HepG2 (cell line): Measurements from ENCODE around the gene ZBTB25. TPM values are rescaled to one million over a fixed set of nuclear protein-coding genes. Genes with fewer than 3 reads are reported as not detected.
"Not testable (repeated sequence)": the region's sequence is repeated elsewhere in the genome, so short reads cannot be mapped to it uniquely, and the experiment has no call there.

ENCODE experiments used
- ATAC-seq: fragments of 200-7000 bp; cut with Tn5 transposase; 3 replicates; pipeline ENCODE4 v1.9.1; 2020; ENCODE audit warnings: mild to moderate bottlenecking, moderate library complexity
- BruUV-seq: library from RNA; stranded (reverse); fragments of 400-500 nt; replicated peaks from 2 replicates; lab custom pipeline; 2021; lab: Mats Ljungman, UMichigan
- CTCF ChIA-PET: fragments of 300-600 bp; formaldehyde crosslinking; extraction: SDS; loops from one replicate; lab custom pipeline; 2021; ENCODE audit warnings: low total read pairs, inconsistent platforms, low intra/inter-chr PET ratio; lab: Yijun Ruan, JAX
- POLR2A ChIA-PET: fragments of 350-600 bp; sonication (Branson Sonifier 250); formaldehyde crosslinking; loops from one replicate; lab custom pipeline; 2020; ENCODE audit warnings: antibody characterized with exemption, inconsistent platforms; lab: Yijun Ruan, JAX
- DNase-seq: peaks from one replicate; pipeline ENCODE4 v3.0.0-alpha.2; 2015; ENCODE audit warnings: low spot score
- FAIRE-seq: peaks from 3 replicates; lab custom pipeline; 2011; peaks lifted over from hg19 to GRCh38; lab: Jason Lieb, UNC
- H2AFZ ChIP-seq: one replicate; pipeline ENCODE4 v1.6.1; 2011; ENCODE audit warnings: low read length, inconsistent platforms
- H3K27ac ChIP-seq: fragments of 300-600 bp; 3 replicates; pipeline ENCODE4 v1.8.0; 2011; ENCODE audit warnings: mixed run types, mild to moderate bottlenecking, mixed read lengths, low read length, inconsistent platforms; ENCODE audit not compliant: insufficient read depth; ENCODE audit errors: extremely low read length
- H3K27me3 ChIP-seq, 2 experiments: fragments of 200-600 bp in 1 of 2; 2 replicates in 1 of 2; 3 replicates in 1 of 2; pipeline versions ENCODE4 v1.6.0 to v1.8.0; 2011; ENCODE audit warnings: low read length in 2 of 2, mild to moderate bottlenecking in 2 of 2, moderate library complexity in 2 of 2, inconsistent platforms in 1 of 2; ENCODE audit not compliant: insufficient read depth in 2 of 2, control insufficient read depth in 1 of 2
- H3K36me3 ChIP-seq, 2 experiments: fragments of 200-600 bp in 1 of 2; replicated peaks in 1 of 2; 2 replicates in 1 of 2; 3 replicates in 1 of 2; pipeline versions ENCODE4 v1.5.1 to v1.8.0; 2011; ENCODE audit warnings: low read length in 2 of 2, inconsistent platforms in 1 of 2; ENCODE audit not compliant: insufficient read depth in 2 of 2, control insufficient read depth in 1 of 2
- H3K4me1 ChIP-seq: 2 replicates; pipeline ENCODE4 v1.5.1; 2012; ENCODE audit warnings: low read length, inconsistent platforms; ENCODE audit not compliant: insufficient read depth
- H3K4me2 ChIP-seq: 2 replicates; pipeline ENCODE4 v1.6.0; 2011; ENCODE audit warnings: low read depth, low read length, inconsistent platforms
- H3K4me3 ChIP-seq, 3 experiments: fragments of 200-600 bp in 1 of 3; sonication (generic), shearing (Covaris generic) in 1 of 3; replicated peaks in 1 of 3; 2 replicates each; pipeline ENCODE4 v1.5.1; 2011 to 2016; ENCODE audit warnings: low read length in 3 of 3, inconsistent platforms in 2 of 3, low read depth in 2 of 3, mild to moderate bottlenecking in 2 of 3, control low read depth in 1 of 3, mixed read lengths in 1 of 3; ENCODE audit not compliant: insufficient read depth in 1 of 3
- H3K79me2 ChIP-seq: one replicate; pipeline ENCODE4 v1.6.1; 2011; ENCODE audit warnings: low read length, inconsistent platforms; ENCODE audit not compliant: insufficient read depth
- H3K9ac ChIP-seq: 2 replicates; pipeline ENCODE4 v1.6.0; 2011; ENCODE audit warnings: mild to moderate bottlenecking, low read depth, low read length, inconsistent platforms; ENCODE audit not compliant: insufficient read depth
- H3K9me3 ChIP-seq: 2 replicates; pipeline ENCODE4 v1.5.1; 2012; ENCODE audit warnings: mild to moderate bottlenecking, low read length
- H4K20me1 ChIP-seq: 2 replicates; pipeline ENCODE4 v1.6.0; 2011; ENCODE audit warnings: inconsistent platforms, mild to moderate bottlenecking, low read length, moderate library complexity; ENCODE audit not compliant: insufficient read depth
- ARID4A ChIP-seq: sonication (generic); formaldehyde crosslinking; IDR thresholded peaks from 2 replicates; pipeline ENCODE4 v1.5.0; 2020; ENCODE audit warnings: mild to moderate bottlenecking, missing genetic modification reagents, borderline replicate concordance
- KDM2A ChIP-seq: sonication (generic); formaldehyde crosslinking; IDR thresholded peaks from 2 replicates; pipeline ENCODE4 v1.4.0; 2020; ENCODE audit warnings: low read depth, missing genetic modification reagents, borderline replicate concordance
- NFE2 ChIP-seq: sonication (generic); formaldehyde crosslinking; IDR thresholded peaks from 2 replicates; pipeline ENCODE4 v1.4.0; 2020; ENCODE audit warnings: missing genetic modification reagents
- RAD51 ChIP-seq: fragments of 450-650 bp; IDR thresholded peaks from 2 replicates; pipeline ENCODE4 v1.6.1; 2016; ENCODE audit warnings: borderline replicate concordance
- ZFP36L2 ChIP-seq: sonication (generic); formaldehyde crosslinking; IDR thresholded peaks from 2 replicates; pipeline ENCODE4 v1.4.0; 2020; ENCODE audit warnings: missing genetic modification reagents
- ZNF44 ChIP-seq: sonication (generic); formaldehyde crosslinking; IDR thresholded peaks from 2 replicates; pipeline ENCODE4 v1.5.1; 2020; ENCODE audit warnings: mild to moderate bottlenecking, missing genetic modification reagents
- WGBS: methylation state at CpG from one replicate; pipeline ENCODE4 v1.1.6; 2017; ENCODE audit warnings: low lambda C conversion rate; 5-methylcytosine and 5-hydroxymethylcytosine counted together
- in situ Hi-C: cut with HindIII; loops from 2 replicates; pipeline ENCODE4 v1.10.0; 2017; ENCODE audit warnings: low pct_unique_long_range_greater_than_20kb; ENCODE audit not compliant: extremely low pct_ligation_motif_present
- intact Hi-C: fragments of 100-400 bp; cut with micrococcal nuclease; formaldehyde crosslinking; loops from one replicate; pipeline ENCODE4 v1.10.0; 2022; ENCODE audit not compliant: unreplicated experiment
- polyA plus RNA-seq, 8 experiments: library from polyadenylated mRNA; depleted of rRNA in 3 of 8; stranded (reverse) in 7 of 8; unstranded in 1 of 8; fragments of >200 nt; fragmentation: Illumina TruSeq in 4 of 8; extraction: Trizol in 4 of 8; gene quantifications; 2 replicates each; pipeline versions ENCODE4 v1.2.1 to v1.2.3, GENCODE V29; 2011 to 2016; ENCODE audit warnings: low read depth in 4 of 8, missing spikeins in 1 of 8, mixed read lengths in 1 of 8; ENCODE audit not compliant: insufficient read depth in 1 of 8
- total RNA-seq, 5 experiments: library from RNA; depleted of rRNA; stranded (reverse); fragments of >200 nt; fragmentation: Illumina TruSeq; extraction: Trizol; gene quantifications; 2 replicates each; pipeline ENCODE4 v1.2.3, GENCODE V29; 2016; ENCODE audit warnings: low read depth in 1 of 5
- TF ChIP-seq, protein P1 (sequence below): sonication (generic); formaldehyde crosslinking; IDR thresholded peaks from 2 replicates; pipeline ENCODE4 v1.5.1; 2020; ENCODE audit warnings: missing genetic modification reagents, mild to moderate bottlenecking, borderline replicate concordance
- TF ChIP-seq, protein P2 (sequence below): sonication (generic); formaldehyde crosslinking; IDR thresholded peaks from 2 replicates; pipeline ENCODE4 v1.4.0; 2020; ENCODE audit warnings: missing genetic modification reagents, borderline replicate concordance

Gene ZBTB25
- total and polyA plus RNA-seq, 2 of the 13 experiments (the other 11 are each of a cell fraction or from before 2014, with no cell fraction given) = 3.5 to 7.6 TPM

- TF ChIP-seq ARID4A (CRISPR knock-in tag) (no peak), RAD51 (no peak), ZNF44 (CRISPR knock-in tag) (no peak), ZFP36L2 (CRISPR knock-in tag) (no peak), NFE2 (CRISPR knock-in tag) (no peak), KDM2A (no peak)
- TF ChIP-seq, protein P1, sequence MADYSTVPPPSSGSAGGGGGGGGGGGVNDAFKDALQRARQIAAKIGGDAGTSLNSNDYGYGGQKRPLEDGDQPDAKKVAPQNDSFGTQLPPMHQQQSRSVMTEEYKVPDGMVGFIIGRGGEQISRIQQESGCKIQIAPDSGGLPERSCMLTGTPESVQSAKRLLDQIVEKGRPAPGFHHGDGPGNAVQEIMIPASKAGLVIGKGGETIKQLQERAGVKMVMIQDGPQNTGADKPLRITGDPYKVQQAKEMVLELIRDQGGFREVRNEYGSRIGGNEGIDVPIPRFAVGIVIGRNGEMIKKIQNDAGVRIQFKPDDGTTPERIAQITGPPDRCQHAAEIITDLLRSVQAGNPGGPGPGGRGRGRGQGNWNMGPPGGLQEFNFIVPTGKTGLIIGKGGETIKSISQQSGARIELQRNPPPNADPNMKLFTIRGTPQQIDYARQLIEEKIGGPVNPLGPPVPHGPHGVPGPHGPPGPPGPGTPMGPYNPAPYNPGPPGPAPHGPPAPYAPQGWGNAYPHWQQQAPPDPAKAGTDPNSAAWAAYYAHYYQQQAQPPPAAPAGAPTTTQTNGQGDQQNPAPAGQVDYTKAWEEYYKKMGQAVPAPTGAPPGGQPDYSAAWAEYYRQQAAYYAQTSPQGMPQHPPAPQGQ = no peak
- TF ChIP-seq, protein P2, sequence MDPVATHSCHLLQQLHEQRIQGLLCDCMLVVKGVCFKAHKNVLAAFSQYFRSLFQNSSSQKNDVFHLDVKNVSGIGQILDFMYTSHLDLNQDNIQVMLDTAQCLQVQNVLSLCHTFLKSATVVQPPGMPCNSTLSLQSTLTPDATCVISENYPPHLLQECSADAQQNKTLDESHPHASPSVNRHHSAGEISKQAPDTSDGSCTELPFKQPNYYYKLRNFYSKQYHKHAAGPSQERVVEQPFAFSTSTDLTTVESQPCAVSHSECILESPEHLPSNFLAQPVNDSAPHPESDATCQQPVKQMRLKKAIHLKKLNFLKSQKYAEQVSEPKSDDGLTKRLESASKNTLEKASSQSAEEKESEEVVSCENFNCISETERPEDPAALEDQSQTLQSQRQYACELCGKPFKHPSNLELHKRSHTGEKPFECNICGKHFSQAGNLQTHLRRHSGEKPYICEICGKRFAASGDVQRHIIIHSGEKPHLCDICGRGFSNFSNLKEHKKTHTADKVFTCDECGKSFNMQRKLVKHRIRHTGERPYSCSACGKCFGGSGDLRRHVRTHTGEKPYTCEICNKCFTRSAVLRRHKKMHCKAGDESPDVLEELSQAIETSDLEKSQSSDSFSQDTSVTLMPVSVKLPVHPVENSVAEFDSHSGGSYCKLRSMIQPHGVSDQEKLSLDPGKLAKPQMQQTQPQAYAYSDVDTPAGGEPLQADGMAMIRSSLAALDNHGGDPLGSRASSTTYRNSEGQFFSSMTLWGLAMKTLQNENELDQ (CRISPR knock-in tag) = no peak
These were observed 14.6 kb upstream of the ZBTB25 start (continued) for GRCh38 chr14:64518229-64518628.

DNA sequence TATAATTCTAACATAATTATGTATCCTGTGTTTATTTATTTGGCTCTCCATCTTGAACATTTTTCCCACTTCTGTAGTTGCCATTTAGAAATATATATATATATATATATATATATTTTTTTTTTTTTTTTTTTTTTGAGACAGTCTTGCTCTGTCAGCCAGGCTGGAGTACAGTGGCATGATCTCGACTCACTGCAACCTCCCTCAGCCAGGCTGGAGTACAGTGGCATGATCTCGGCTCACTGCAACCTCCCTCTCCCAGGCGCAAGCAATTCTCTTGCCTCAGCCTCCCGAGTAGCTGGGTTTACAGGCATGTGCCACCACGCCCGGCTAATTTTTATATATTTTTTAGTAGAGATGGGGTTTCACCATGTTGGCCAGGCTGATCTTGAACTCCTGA is 14.0 kb upstream of the ZBTB25 start:
- H3K9ac ChIP-seq, POLR2A ChIA-PET, CTCF ChIA-PET, in situ Hi-C loops, H3K4me1 ChIP-seq, DNase-seq, ATAC-seq, H3K9me3 ChIP-seq, H2AFZ ChIP-seq, intact Hi-C loops, FAIRE-seq, H3K4me3 ChIP-seq, H3K27me3 ChIP-seq, BruUV-seq, H3K4me2 ChIP-seq, H4K20me1 ChIP-seq, H3K27ac ChIP-seq: not testable (repeated sequence)
- Histone ChIP-seq H3K79me2 (peaks cover 50% of the 10 kb centered on the region), H3K36me3 (peaks cover 4 to 13% of the 10 kb centered on the region in 2 experiments; a peak in 3 of 5 replicates)
- 94% methylated on average over 6 of the region's 6 CpGs for WGBS
